Stimulated activated CD8-positive, alpha-beta memory T cell treated with anti-CD3 and anti-CD28 coated beads, Interleukin-2, amount 100 ng/mL, for 48 hours (primary cell): ENCODE measurements around the gene PTCD3.

Source experiments
- DNase-seq, 2 donors: peaks; one replicate each; pipeline ENCODE4 v3.0.0-alpha.2; 2020; ENCODE audit warnings: low read depth in 2 of 2

The PTCD3 gene

DNA sequence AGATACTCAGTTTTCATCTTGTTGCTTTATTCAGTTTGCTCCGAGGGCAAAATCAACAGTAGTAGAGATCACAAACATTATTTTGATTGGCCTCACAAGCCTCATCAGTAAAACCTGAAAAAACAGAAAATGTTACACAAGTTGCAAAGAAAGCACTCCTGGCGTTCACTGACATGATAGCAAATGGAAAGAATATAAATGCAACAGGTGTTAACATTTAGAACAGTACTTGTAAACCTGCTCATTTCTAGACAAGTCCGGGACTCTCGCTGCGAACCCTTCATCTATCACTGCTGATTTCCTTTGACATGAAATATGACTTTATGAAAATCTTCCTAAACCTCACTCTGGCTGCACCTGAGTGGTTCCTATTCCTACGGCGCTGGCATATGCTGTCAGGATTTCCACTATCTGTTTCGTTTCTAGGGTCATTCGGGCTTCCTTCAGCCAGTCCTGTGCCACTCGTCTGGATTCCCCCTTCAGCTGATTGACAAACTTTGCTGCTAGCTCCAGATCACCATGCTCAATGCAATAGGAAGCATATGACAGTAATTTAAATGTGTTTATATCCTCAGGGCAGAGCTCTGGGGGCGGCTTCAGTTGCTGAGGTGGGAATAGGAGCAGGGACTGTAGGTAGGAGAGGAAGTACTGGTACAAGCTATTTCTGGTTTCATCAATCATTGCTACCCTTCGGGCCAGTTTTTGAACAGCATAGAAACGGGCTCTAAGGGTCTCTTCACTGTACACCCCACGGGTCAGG is 38.1 kb downstream of the PTCD3 start:
- DNase-seq = no peak

DNA sequence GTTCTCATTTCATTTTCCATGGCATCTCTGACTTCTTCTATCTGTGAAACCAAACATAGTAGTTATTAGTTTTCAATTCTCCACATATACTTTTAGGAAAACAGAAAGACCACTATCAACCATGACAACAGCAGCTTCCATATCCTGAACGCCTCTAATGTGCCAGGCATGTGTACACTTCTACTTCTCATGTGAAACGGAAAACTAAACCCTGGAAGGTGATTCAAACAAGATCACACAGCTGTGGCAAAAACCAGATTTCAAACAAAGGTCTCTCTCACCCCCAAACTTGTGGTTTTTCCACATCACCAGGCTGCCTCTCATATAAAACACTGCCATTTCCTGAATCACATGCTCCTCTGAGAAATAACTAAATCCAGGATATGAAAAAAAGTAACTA is 41.8 kb downstream of the PTCD3 start:
- DNase-seq = no peak

DNA sequence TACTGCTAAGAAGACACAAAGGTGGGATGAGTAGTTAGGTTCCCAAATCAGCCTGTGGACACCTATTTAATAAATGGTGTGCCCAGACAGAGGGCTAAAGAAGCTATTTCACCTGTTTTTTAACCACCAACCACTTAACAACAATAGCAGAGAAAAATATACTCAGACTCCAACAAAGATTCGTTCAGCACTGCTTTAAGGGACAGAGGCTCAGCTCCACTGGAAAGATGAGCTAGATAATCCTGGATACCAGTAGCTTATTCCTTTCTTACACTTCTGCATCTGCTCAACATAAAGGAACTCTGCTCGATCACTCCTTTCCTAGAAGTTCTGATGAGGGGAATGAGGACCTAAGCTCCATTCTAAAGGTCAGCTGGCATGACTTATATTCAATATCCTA is 44.5 kb downstream of the PTCD3 start:
- DNase-seq = no peak

DNA sequence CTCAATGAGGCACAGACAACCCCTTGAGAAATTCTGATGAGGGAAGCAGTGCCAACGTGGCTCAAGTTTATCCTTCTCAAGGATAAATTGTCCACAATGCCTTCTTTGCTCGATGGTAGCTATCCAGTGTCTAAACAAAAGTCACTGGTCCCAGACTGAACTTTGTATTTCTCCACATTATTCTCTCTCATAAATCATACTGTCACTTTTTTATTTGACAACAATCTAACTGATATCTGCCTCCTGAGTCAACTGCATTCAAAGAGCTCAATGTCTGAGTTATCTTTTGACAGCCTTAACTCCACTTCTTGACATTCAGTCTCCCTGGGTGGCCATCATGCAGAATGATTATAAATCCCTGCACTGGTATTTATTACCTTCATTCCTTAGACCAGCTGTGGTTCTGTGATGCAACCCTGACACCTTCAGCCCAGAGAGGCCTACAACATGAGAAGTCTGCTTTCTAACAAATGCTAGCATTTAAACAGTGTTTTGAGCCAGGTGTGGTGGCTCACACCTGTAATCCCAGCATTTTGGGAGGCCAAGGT is 51.0 kb downstream of the PTCD3 start:
- no peak for DNase-seq

DNA sequence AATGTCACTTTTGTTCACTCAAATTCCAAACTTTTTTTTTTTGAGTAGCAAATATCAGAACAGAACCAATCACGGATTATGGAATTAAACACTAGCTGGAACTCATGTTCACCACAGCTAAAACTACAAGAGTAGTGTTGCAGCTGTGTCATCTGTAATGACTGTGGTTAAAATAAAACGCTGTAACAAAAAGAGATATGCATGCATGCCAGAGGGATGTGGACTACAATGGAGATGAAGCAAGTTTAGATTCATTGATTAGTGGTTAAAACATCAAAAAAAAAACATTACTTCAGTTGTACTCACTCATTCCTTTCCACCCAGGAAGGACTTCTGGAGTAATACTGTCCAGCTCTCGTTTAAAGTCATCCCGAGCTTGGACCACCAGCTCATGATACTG is 52.3 kb downstream of the PTCD3 start:
- DNase-seq = no peak

DNA sequence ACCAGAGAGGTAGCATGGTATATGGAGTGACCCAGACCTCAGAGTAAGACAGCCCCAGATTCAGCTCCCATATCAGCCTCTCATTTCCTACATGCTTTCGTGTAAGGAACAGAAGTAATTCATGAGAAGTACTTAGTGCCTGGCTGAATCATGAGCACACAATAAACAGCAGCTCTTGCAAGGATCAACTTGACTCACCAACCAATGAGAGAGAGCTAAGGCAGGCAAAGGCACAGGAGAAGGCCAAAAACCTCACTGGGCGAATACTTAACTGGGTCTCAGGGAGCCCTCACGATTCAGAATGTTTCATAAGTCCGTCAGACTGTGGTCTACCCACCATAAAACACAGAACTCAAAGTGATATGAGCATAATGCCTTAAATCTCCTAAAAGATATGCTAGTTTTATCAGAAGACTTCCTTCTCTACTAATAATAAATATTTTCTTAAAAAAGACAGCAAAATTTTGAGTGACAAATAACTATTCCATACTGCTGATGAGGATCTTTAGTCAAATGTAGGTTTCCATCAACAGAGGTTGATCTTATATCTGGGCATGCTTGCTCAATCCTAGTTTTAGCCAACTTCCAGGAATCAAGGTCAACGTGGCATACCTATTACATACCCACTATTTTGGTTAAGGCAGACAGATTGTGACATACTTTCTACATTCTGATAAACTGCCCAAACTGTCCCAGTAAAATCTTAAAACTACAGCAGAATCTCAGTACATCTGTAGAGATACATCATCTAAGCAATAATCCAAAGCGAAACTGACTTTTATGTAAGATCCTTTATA is 54.3 kb downstream of the PTCD3 start:
- DNase-seq = no peak

DNA sequence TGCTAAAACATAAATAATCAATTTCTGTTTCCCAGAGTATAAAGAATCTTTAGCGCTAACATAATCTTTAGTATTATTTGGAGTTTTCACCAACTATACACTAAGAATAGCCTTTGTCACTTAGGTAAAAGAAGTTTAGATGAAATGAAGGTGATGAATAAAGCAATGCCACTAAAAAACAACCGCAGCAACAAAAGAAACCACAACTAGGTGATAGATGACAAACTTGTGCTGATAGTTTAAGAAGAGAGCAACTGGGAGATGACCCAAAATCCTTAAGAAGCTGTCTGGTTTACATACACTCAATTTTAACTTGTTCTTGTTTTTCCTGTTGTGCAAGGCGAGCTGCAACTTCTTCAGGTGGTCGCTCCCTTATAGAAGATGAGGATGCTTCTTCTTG is 64.4 kb downstream of the PTCD3 start:
- DNase-seq = no peak

DNA sequence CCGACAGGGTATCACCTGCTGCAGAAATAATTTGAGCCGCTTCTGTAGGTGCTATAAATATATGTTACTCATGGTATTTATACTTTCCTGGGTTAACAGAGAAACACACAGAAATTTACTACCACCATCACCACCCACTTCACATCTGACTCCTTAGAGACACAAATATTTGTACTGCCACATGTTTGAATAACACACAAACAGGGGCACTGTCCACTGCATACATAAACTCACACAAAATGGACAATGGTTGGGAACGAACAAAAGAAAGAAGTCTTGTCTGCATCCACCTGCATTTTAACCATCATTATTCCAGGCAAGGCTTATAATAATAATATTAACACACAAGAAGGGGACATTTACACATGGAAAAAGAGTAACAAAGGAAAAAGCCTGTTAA is 65.3 kb downstream of the PTCD3 start:
- DNase-seq = no peak

DNA sequence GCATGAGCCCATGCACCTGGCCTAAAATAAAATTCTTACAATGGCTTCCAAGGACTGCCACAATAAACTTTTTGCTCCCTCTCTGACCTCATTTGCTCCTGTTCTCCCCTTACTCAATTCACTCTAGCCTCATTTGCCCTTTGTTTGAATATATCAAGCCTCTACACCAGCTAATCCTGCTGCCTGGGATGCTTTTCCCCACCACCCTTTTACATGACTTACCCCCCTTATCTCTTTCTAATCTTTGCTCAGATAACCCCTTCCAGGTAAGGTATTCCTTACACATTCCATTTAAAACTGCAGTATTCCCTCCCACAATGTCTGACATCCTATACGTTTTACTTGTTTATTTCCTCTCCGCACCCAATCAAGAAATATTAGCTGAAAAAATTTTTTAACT is 66.6 kb downstream of the PTCD3 start:
- DNase-seq = no peak

DNA sequence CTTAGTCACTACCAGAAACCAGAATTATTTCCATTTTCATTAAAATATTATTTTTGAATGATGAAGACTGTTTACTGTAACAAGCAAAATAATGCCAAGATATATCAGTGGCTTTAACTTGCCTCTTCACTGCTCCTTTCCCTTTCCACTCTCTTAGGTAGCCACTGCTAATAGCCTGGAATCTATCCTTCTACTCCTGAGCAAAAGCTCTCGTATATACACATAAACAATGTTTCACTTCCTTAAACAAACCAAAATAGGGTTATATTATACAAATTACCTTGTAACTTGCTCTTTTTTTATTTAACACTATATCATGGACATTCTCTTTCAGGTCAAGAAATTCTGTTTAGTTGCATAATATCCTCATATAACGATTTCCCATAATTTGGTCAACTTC is 68.4 kb downstream of the PTCD3 start:
- no peak for DNase-seq

DNA sequence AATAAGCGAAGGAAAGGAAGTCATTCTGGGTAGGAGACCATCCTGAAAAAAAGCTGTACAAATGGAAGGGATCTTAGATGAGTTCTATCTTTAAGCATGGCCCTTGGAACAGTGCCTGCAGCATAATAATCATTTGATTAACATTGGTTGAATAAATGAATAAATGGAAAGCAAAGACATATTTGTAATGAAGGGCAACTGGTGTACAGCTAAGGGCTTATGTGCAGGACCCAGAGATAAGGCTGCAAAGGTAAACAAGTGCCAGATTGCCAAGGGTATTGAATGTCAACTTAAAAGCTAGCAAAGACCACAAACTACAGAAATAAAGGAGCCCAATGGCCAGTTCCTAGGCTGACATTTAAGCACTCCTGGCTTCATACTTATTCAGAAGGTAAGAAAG is 69.8 kb downstream of the PTCD3 start:
- no peak for DNase-seq

DNA sequence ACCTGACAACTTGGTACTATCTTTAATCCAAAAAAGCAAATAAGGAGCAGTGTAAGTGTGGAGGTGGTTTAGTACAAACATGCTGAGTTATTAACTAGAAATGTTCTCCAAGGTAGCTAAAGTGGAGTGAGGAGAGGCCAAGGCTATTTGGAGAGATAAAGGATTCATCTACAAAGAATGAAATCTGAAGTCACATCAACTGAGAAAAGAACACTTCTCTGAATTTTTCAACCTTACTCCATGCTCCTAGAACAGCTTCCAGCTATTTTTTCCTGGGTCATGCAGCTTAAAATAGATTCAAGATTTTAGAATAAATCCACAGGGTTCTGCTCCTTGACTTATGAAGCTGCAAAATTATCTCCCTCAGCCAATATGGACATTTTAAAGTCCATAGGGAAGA is 70.6 kb downstream of the PTCD3 start:
- DNase-seq = no peak

DNA sequence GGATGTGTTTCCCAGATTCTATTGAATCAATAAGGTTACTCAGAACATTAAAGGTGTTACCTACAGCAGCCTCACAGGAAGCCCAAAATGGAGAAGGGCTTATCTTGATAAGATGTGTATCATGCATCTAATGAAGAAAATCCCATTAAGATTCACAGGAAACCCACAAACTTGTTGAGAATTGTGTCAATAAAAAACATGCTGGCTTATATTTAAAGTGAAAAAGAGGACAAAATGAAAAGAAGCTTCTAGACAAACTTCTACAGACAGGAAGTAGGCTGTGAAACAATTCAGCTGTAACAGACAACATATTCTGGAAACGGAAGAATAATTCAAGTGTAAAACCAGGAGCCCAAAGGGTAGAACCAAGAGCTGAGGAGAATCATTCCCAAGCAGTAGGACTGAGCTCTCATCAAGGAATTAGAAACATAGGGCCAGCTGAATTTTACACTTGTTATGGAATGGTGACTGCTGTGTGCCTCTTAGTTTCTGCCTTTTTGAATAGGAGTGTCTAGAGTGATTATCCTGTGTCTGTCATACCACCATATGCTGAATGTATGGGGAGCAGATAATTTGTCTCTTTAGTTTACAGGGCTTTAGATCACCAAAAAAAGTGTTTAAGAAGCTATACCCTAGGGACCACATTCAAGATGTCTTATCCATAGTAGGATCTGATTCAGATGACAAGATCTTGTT is 79.6 kb downstream of the PTCD3 start:
- no peak for DNase-seq

DNA sequence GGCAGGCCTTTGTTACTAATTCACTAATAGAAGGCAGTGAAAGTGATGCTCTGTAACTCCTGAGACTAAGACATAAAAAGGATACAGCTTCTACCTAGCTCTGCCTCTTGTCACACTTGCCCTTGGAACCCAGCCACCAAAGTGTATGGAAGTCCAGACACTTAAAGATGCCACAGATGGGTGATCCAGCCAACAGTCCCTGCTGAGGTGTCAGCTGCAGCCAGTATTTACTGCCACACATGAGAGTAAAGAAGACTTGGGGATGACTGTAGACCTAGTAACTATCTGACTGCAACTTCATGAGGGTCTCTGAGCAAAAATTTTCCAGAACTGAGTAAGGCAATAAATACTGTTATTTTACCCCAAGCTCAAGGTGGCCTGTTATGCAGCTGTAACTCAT is 80.4 kb downstream of the PTCD3 start:
- no peak for DNase-seq

DNA sequence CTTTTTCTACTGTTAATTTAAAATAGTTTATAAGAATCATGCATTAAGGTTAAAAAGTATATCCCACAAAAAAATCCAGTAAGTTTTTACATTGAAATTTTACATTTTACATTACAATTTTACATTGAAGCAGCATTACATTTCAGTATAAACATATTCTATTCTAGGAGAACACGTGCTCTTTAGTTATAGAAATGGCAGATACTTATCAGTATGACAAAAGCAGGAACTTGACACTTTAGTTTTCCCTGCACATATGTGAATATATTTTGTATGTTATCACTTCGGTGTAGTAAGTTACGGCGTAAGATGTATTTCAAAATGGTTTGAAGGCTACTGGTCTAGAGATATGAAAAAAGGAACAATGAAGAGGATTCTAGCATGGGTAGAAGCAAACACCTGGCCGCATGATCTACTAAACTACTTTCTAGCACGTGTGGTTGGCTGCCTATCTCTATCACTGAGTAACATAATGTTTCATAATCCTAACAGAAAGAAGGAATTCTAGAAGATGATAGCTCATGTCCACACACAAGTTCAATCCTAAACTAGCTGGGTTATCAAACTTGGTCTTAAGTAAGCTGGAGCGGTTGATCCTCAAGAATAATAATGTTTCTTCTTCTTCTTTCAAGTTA is 83.9 kb downstream of the PTCD3 start:
- no peak for DNase-seq
